Stimulated activated CD4-positive, alpha-beta T cell treated with anti-CD3 and anti-CD28 coated beads, Interleukin-12 subunit alpha, Interleukin-12 subunit beta, amount 100 ng/mL, for 48 hours (primary cell): ENCODE measurements around the gene PHLDA1.
"Not testable (repeated sequence)": the region's sequence is repeated elsewhere in the genome, so short reads cannot be mapped to it uniquely, and the experiment has no call there.

Source experiments
- DNase-seq, 3 donors: peaks; one replicate each; pipeline ENCODE4 v3.0.0-alpha.2; 2020; ENCODE audit warnings: low read depth in 2 of 3, low spot score in 1 of 3

PHLDA1 gene

GRCh38 chr12:75987709-75988108 is 43.9 kb downstream of the PHLDA1 start:
- DNase-seq: not testable (repeated sequence)

- no peak for DNase-seq
Observed at GRCh38 chr12:75986001-75986746, 45.4 kb downstream of the PHLDA1 start.

- no peak for DNase-seq
Observed at GRCh38 chr12:75985566-75985965, 46.0 kb downstream of the PHLDA1 start.

GRCh38 chr12:75984577-75985182 is 46.9 kb downstream of the PHLDA1 start:
- DNase-seq: no peak

GRCh38 chr12:75983851-75984250 is 47.7 kb downstream of the PHLDA1 start:
- DNase-seq: not testable (repeated sequence)

- no peak for DNase-seq
Observed at GRCh38 chr12:75982979-75983660, 48.5 kb downstream of the PHLDA1 start.

GRCh38 chr12:75982169-75982564 is 49.4 kb downstream of the PHLDA1 start:
- no peak for DNase-seq

- DNase-seq: no peak
Observed at GRCh38 chr12:75981247-75982168, 50.1 kb downstream of the PHLDA1 start.

- peak in 1 of 3 donors; percentile 29 for DNase-seq
Observed at GRCh38 chr12:75979181-75979580, 52.4 kb downstream of the PHLDA1 start.

- peak in 1 of 3 donors; percentile 30 for DNase-seq
Observed at GRCh38 chr12:75978677-75979076, 52.9 kb downstream of the PHLDA1 start.

GRCh38 chr12:75977952-75978671 is 53.5 kb downstream of the PHLDA1 start:
- DNase-seq: peak; percentile 54 to 76 (median 75)

- no peak for DNase-seq
Observed at GRCh38 chr12:75977590-75977951, 54.0 kb downstream of the PHLDA1 start.

- DNase-seq: no peak
Observed at GRCh38 chr12:75976913-75977312, 54.7 kb downstream of the PHLDA1 start.

GRCh38 chr12:75976113-75976512 is 55.5 kb downstream of the PHLDA1 start:
- no peak for DNase-seq

- no peak for DNase-seq
Observed at GRCh38 chr12:75975702-75976101, 55.9 kb downstream of the PHLDA1 start.
